Esophagus (tissue), 2 donors: ENCODE measurements around the gene GOLGA6L22. TPM values are rescaled to one million over a fixed set of nuclear protein-coding genes. Genes with fewer than 3 reads are reported as not detected.
"Not testable (repeated sequence)": the region's sequence is repeated elsewhere in the genome, so short reads cannot be mapped to it uniquely, and the experiment has no call there.

ENCODE experiments used
- H3K27ac ChIP-seq, 2 donors: one replicate each; pipeline ENCODE4 v1.5.1; 2013; ENCODE audit warnings: low read depth in 2 of 2, mild to moderate bottlenecking in 2 of 2, inconsistent platforms in 1 of 2, low read length in 1 of 2, moderate library complexity in 1 of 2
- H3K27me3 ChIP-seq, 2 donors: one replicate each; pipeline ENCODE4 v1.6.1; 2013; ENCODE audit warnings: low read length in 2 of 2, control low read depth in 1 of 2, mild to moderate bottlenecking in 1 of 2; ENCODE audit not compliant: insufficient read depth in 2 of 2, control insufficient read depth in 1 of 2
- H3K36me3 ChIP-seq, 2 donors: one replicate each; pipeline ENCODE4 v1.6.1; 2013; ENCODE audit warnings: low read length in 1 of 2; ENCODE audit not compliant: control insufficient read depth in 2 of 2, insufficient read depth in 2 of 2
- H3K4me1 ChIP-seq, 2 donors: one replicate each; pipeline ENCODE4 v1.6.1; 2013; ENCODE audit warnings: low read length in 1 of 2; ENCODE audit not compliant: control insufficient read depth in 2 of 2, insufficient read depth in 2 of 2
- H3K4me3 ChIP-seq, 2 donors: one replicate each; pipeline ENCODE4 v1.5.1; 2013; ENCODE audit warnings: low read length in 2 of 2, mild to moderate bottlenecking in 2 of 2, low read depth in 1 of 2, moderate library complexity in 1 of 2
- H3K9me3 ChIP-seq, 2 donors: one replicate each; pipeline ENCODE4 v1.6.1; 2013; ENCODE audit warnings: mild to moderate bottlenecking in 2 of 2, low read depth in 1 of 2, low read length in 1 of 2, moderate library complexity in 1 of 2; ENCODE audit not compliant: control insufficient read depth in 2 of 2, insufficient read depth in 1 of 2
- WGBS, 2 donors: extraction: QIAGEN DNeasy Blood & Tissue Kit; methylation state at CpG; one replicate each; pipeline ENCODE4 v1.1.7; 2013; 5-methylcytosine and 5-hydroxymethylcytosine counted together
- polyA plus RNA-seq, 2 donors: library from polyadenylated mRNA; stranded (reverse); fragments of 200-250 nt; gene quantifications; one replicate each; pipeline ENCODE4 v1.2.3, GENCODE V29; 2013
- donor health status: healthy with polysubstance abuse.
- donor health status: Bipolar disorder and iron deficiency.

Gene GOLGA6L22
- polyA plus RNA-seq: not detected

GRCh38 chr15:22458603-22459002, at the start of gene GOLGA6L22:
TSS of gene GOLGA6L22 (plus strand) at chr15:22458903. CDS start at chr15:22458994, 91 bp downstream.
- not testable (repeated sequence) for H3K4me3 ChIP-seq, H3K9me3 ChIP-seq, H3K27me3 ChIP-seq, H3K36me3 ChIP-seq, H3K4me1 ChIP-seq, H3K27ac ChIP-seq
- no CpG with 5 or more reads among the region's 7 CpGs for WGBS, 2 donors

- not testable (repeated sequence) for H3K36me3 ChIP-seq, H3K27me3 ChIP-seq, H3K4me1 ChIP-seq, H3K4me3 ChIP-seq, H3K27ac ChIP-seq, H3K9me3 ChIP-seq
- WGBS, 2 donors: 67 to 87% methylated on average over 1 to 8 of the region's 19 CpGs
Observed at GRCh38 chr15:22417288-22417687, 41.4 kb upstream of the GOLGA6L22 start.

GRCh38 chr15:22417795-22418194, 40.9 kb upstream of the GOLGA6L22 start:
- not testable (repeated sequence) for H3K4me1 ChIP-seq, H3K36me3 ChIP-seq, H3K27me3 ChIP-seq, H3K9me3 ChIP-seq, H3K27ac ChIP-seq, H3K4me3 ChIP-seq
- 55 to 71% methylated on average over 8 to 10 of the region's 22 CpGs for WGBS, 2 donors

GRCh38 chr15:22418212-22418611, 40.5 kb upstream of the GOLGA6L22 start:
- not testable (repeated sequence) for H3K27ac ChIP-seq, H3K27me3 ChIP-seq, H3K9me3 ChIP-seq, H3K4me1 ChIP-seq, H3K36me3 ChIP-seq, H3K4me3 ChIP-seq
- WGBS, 2 donors: no CpG with 5 or more reads among the region's 29 CpGs

GRCh38 chr15:22418666-22419065, 40.0 kb upstream of the GOLGA6L22 start:
- not testable (repeated sequence) for H3K9me3 ChIP-seq, H3K27ac ChIP-seq, H3K27me3 ChIP-seq, H3K4me3 ChIP-seq, H3K36me3 ChIP-seq, H3K4me1 ChIP-seq
- WGBS, 2 donors: 62 to 89% methylated on average over 14 to 17 of the region's 33 CpGs

GRCh38 chr15:22420340-22420739, 38.4 kb upstream of the GOLGA6L22 start:
- not testable (repeated sequence) for H3K27ac ChIP-seq, H3K4me3 ChIP-seq, H3K27me3 ChIP-seq, H3K36me3 ChIP-seq, H3K9me3 ChIP-seq, H3K4me1 ChIP-seq
- WGBS, 2 donors: 48 to 73% methylated on average over 9 to 10 of the region's 13 CpGs

- 63 to 69% methylated on average over 5 to 8 of the region's 11 CpGs for WGBS, 2 donors
- not testable (repeated sequence) for H3K4me3 ChIP-seq, H3K4me1 ChIP-seq, H3K27me3 ChIP-seq, H3K27ac ChIP-seq, H3K9me3 ChIP-seq, H3K36me3 ChIP-seq
Observed at GRCh38 chr15:22429426-22429825, 29.3 kb upstream of the GOLGA6L22 start.

- not testable (repeated sequence) for H3K9me3 ChIP-seq, H3K4me1 ChIP-seq, H3K27me3 ChIP-seq, H3K4me3 ChIP-seq, H3K36me3 ChIP-seq, H3K27ac ChIP-seq
- 86 to 89% methylated on average over 5 to 7 of the region's 8 CpGs for WGBS, 2 donors
Observed at GRCh38 chr15:22431687-22432086, 27.0 kb upstream of the GOLGA6L22 start.

- H3K4me1 ChIP-seq, H3K27me3 ChIP-seq, H3K36me3 ChIP-seq, H3K9me3 ChIP-seq: not testable (repeated sequence)
- peak overlapping the region in 1 of 2 donors; percentile 79 for H3K27ac ChIP-seq
- H3K4me3 ChIP-seq: peak overlapping the region; percentile 51 to 55
- 0 to 1% methylated on average over 11 to 52 of the region's 86 CpGs for WGBS, 2 donors
Observed at GRCh38 chr15:22494490-22495113, 35.9 kb downstream of the GOLGA6L22 start.

- 81 to 100% methylated on average over 2 of the region's 4 CpGs for WGBS, 2 donors
- not testable (repeated sequence) for H3K4me1 ChIP-seq
Observed at GRCh38 chr15:22497200-22497599, 38.5 kb downstream of the GOLGA6L22 start.

More at GRCh38 chr15:22497200-22497599, 38.5 kb downstream of the GOLGA6L22 start:
- H3K9me3 ChIP-seq, H3K4me3 ChIP-seq, H3K27me3 ChIP-seq, H3K27ac ChIP-seq, H3K36me3 ChIP-seq: not testable (repeated sequence)
